Lung (tissue), 12 donors: Measurements from ENCODE around the gene RPL7A. TPM values are rescaled to one million over a fixed set of nuclear protein-coding genes. Genes with fewer than 3 reads are reported as not detected.

Experiments
- ATAC-seq: fragments of 200-7000 bp; cut with Tn5 transposase; one replicate; pipeline ENCODE4 v1.9.1; 2020; ENCODE audit warnings: moderate number of reproducible peaks; ENCODE audit not compliant: insufficient read depth, low FRiP score
- DNase-seq, 3 donors: peaks; one replicate each; pipeline ENCODE4 v3.0.0-alpha.2; 2013 to 2017
- H3K27ac ChIP-seq, 2 donors: one replicate each; pipeline ENCODE4 v1.5.1; 2013; ENCODE audit warnings: mild to moderate bottlenecking in 2 of 2, moderate library complexity in 2 of 2, control low read depth in 1 of 2, inconsistent platforms in 1 of 2, low read depth in 1 of 2, low read length in 1 of 2
- H3K27me3 ChIP-seq, 3 donors: one replicate each; pipeline ENCODE4 v1.5.1; 2013; ENCODE audit warnings: low read length in 2 of 3; ENCODE audit not compliant: control insufficient read depth in 3 of 3, insufficient read depth in 3 of 3
- H3K36me3 ChIP-seq, 4 donors: one replicate each; pipeline ENCODE4 v1.5.1; 2013; ENCODE audit warnings: low read length in 4 of 4, mild to moderate bottlenecking in 1 of 4, moderate library complexity in 1 of 4; ENCODE audit not compliant: control insufficient read depth in 4 of 4, insufficient read depth in 4 of 4
- H3K4me1 ChIP-seq, 5 donors: one replicate each; pipeline ENCODE4 v1.5.1; 2013; ENCODE audit warnings: low read length in 5 of 5, mild to moderate bottlenecking in 2 of 5, moderate library complexity in 1 of 5; ENCODE audit not compliant: control insufficient read depth in 5 of 5, insufficient read depth in 5 of 5
- H3K4me3 ChIP-seq: one replicate; pipeline ENCODE4 v1.5.1; 2013; ENCODE audit warnings: mild to moderate bottlenecking, control low read depth, moderate library complexity
- H3K9ac ChIP-seq, 2 donors: one replicate each; pipeline ENCODE4 v1.5.1; 2013; ENCODE audit warnings: low read length in 2 of 2, control low read depth in 1 of 2; ENCODE audit not compliant: insufficient read depth in 1 of 2
- H3K9me3 ChIP-seq, 4 donors: one replicate each; pipeline ENCODE4 v1.5.1; 2013; ENCODE audit warnings: low read length in 3 of 4, mild to moderate bottlenecking in 1 of 4, moderate library complexity in 1 of 4; ENCODE audit not compliant: control insufficient read depth in 4 of 4, insufficient read depth in 3 of 4
- CTCF ChIP-seq: IDR thresholded peaks from 2 replicates; pipeline ENCODE4 v1.5.1; 2012; ENCODE audit warnings: mild to moderate bottlenecking; ENCODE audit errors: control extremely low read depth, extremely low read depth
- WGBS, 2 donors: extraction: QIAGEN DNeasy Blood & Tissue Kit; methylation state at CpG; one replicate each; pipeline ENCODE4 v1.1.7; 2013; 5-methylcytosine and 5-hydroxymethylcytosine counted together
- polyA plus RNA-seq, 2 donors: library from polyadenylated mRNA; stranded (reverse); fragments of 200-250 nt; gene quantifications; one replicate each; pipeline ENCODE4 v1.2.1, GENCODE V29; 2013
- total RNA-seq, 2 donors: library from RNA; depleted of rRNA in 1 of 2; stranded (reverse); fragments of >200 nt in 1 of 2; gene quantifications; one replicate each; pipeline ENCODE4 v1.2.1, GENCODE V29; 2014 to 2021
- donor health status: control.
- donor health status: control.
- donor health status: Bipolar disorder and iron deficiency.
- donor health status: healthy.
- donor health status: DM: yes; HTN: yes; CAD: no.

The RPL7A gene
- total and polyA plus RNA-seq, 4 donors = 1,412 to 3,573 (median 2,118) TPM

GRCh38 chr9:133351908-133352634 is 4.1 kb downstream of the RPL7A start:
- Histone ChIP-seq H3K9ac (no peak overlapping the region), H3K36me3 (peaks cover 12 to 54% (median 38%) of the 10 kb centered on the region in 4 donors), H3K27me3 (no peaks in the 10 kb centered on the region), H3K4me1 (peaks cover 2 to 18% (median 4%) of the 10 kb centered on the region in 5 donors), H3K9me3 (no peaks in the 10 kb centered on the region), H3K27ac (no peak overlapping the region), H3K4me3 (no peak overlapping the region)
- TF ChIP-seq CTCF = no peak
- DNase-seq (peak in 2 of 3 donors; percentile 25 to 54), ATAC-seq (no peak)
- WGBS, 2 donors = 82 to 83% methylated on average over 14 of the region's 14 CpGs

- Histone ChIP-seq H3K4me1 (peaks cover 3 to 26% (median 6%) of the 10 kb centered on the region in 5 donors), H3K9ac (no peak overlapping the region), H3K36me3 (peaks cover 12 to 54% (median 38%) of the 10 kb centered on the region in 4 donors), H3K4me3 (no peak overlapping the region), H3K27me3 (no peaks in the 10 kb centered on the region), H3K9me3 (no peaks in the 10 kb centered on the region), H3K27ac (no peak overlapping the region)
- TF ChIP-seq CTCF = no peak
- DNase-seq (no peak), ATAC-seq (no peak)
- 80 to 86% methylated on average over 8 of the region's 8 CpGs for WGBS, 2 donors
Measured at GRCh38 chr9:133352635-133353340, 4.8 kb downstream of the RPL7A start.

- peaks cover 12 to 48% (median 39%) of the 10 kb centered on the region in 4 donors for H3K36me3 ChIP-seq
- no peaks in the 10 kb centered on the region for H3K9me3 ChIP-seq
- no peak overlapping the region for H3K4me3 ChIP-seq
- H3K9ac ChIP-seq = no peak overlapping the region
- H3K27me3 ChIP-seq = no peaks in the 10 kb centered on the region
- 89 to 91% methylated on average over 5 of the region's 5 CpGs for WGBS, 2 donors
- ATAC-seq (no peak), DNase-seq (no peak)
- TF ChIP-seq CTCF = no peak
- no peak overlapping the region for H3K27ac ChIP-seq
- peaks cover 3 to 27% (median 7%) of the 10 kb centered on the region in 5 donors for H3K4me1 ChIP-seq
Measured at GRCh38 chr9:133353548-133353947, 5.5 kb downstream of the RPL7A start.
